CD4-positive, alpha-beta memory T cell (primary cell): ENCODE data around the gene LHX2. TPM values are rescaled to one million over a fixed set of nuclear protein-coding genes. Genes with fewer than 3 reads are reported as not detected.

Experiments used
- CTCF ChIA-PET: fragments of 350-600 bp; sonication (Branson Sonifier 250); formaldehyde crosslinking; loops from one replicate; lab custom pipeline; 2021; ENCODE audit warnings: inconsistent platforms; ENCODE audit not compliant: partially characterized antibody; lab: Charles Lee
- POLR2A ChIA-PET: fragments of 350-600 bp; sonication (Branson Sonifier 250); formaldehyde crosslinking; loops from one replicate; lab custom pipeline; 2021; ENCODE audit not compliant: partially characterized antibody; lab: Charles Lee
- DNase-seq, 5 donors: peaks; one replicate each; pipeline versions ENCODE4 v3.0.0 to v3.0.0-alpha.2; 2020 to 2022; ENCODE audit warnings: mixed read lengths in 1 of 5
- H3K27ac ChIP-seq: one replicate; pipeline ENCODE4 v1.7.0; 2013; ENCODE audit warnings: low read depth, low read length
- H3K27me3 ChIP-seq: 2 replicates; pipeline ENCODE4 v1.7.0; 2013; ENCODE audit warnings: mild to moderate bottlenecking, low read length, moderate library complexity; ENCODE audit not compliant: insufficient read depth
- H3K36me3 ChIP-seq: 2 replicates; pipeline ENCODE4 v1.7.0; 2013; ENCODE audit warnings: mild to moderate bottlenecking, low read length, moderate library complexity; ENCODE audit not compliant: insufficient read depth
- H3K4me1 ChIP-seq: 2 replicates; pipeline ENCODE4 v1.7.0; 2013; ENCODE audit warnings: mild to moderate bottlenecking, low read length, moderate library complexity; ENCODE audit not compliant: insufficient read depth
- H3K4me3 ChIP-seq, 2 donors: one replicate each; pipeline ENCODE4 v1.7.0; 2013; ENCODE audit warnings: low read length in 2 of 2, mild to moderate bottlenecking in 1 of 2
- H3K9me3 ChIP-seq, 2 donors: one replicate each; pipeline ENCODE4 v1.7.0; 2013; ENCODE audit warnings: low read length in 2 of 2, control low read depth in 1 of 2; ENCODE audit not compliant: control insufficient read depth in 1 of 2
- H3K27ac Mint-ChIP-seq, 7 donors: one replicate each; pipeline ENCODE4 v1.8.0; 2020 to 2021; ENCODE audit warnings: mixed read lengths in 7 of 7, mild to moderate bottlenecking in 6 of 7, inconsistent platforms in 3 of 7, moderate library complexity in 3 of 7
- H3K27me3 Mint-ChIP-seq, 2 donors: one replicate each; pipeline ENCODE4 v1.8.0; 2020 to 2021; ENCODE audit warnings: mixed read lengths in 2 of 2
- H3K36me3 Mint-ChIP-seq, 2 donors: one replicate each; pipeline ENCODE4 v1.8.0; 2020 to 2021; ENCODE audit warnings: mixed read lengths in 2 of 2, inconsistent platforms in 1 of 2, mild to moderate bottlenecking in 1 of 2
- H3K4me1 Mint-ChIP-seq, 4 donors: one replicate each; pipeline ENCODE4 v1.8.0; 2020 to 2021; ENCODE audit warnings: mixed read lengths in 4 of 4, mild to moderate bottlenecking in 1 of 4
- H3K4me3 Mint-ChIP-seq, 8 donors: one replicate each; pipeline ENCODE4 v1.8.0; 2020 to 2021; ENCODE audit warnings: mixed read lengths in 8 of 8, mild to moderate bottlenecking in 7 of 8, moderate library complexity in 6 of 8, inconsistent platforms in 3 of 8
- H3K9me3 Mint-ChIP-seq, 8 donors: one replicate each; pipeline ENCODE4 v1.8.0; 2020 to 2021; ENCODE audit warnings: mixed read lengths in 8 of 8, mild to moderate bottlenecking in 5 of 8, inconsistent platforms in 3 of 8, moderate library complexity in 1 of 8
- intact Hi-C: fragments of 100-400 bp; cut with micrococcal nuclease; formaldehyde crosslinking; loops from one replicate; pipeline ENCODE4 v1.15.1; 2023
- polyA plus RNA-seq, 2 donors: library from polyadenylated mRNA; unstranded; fragments of 300-500 nt; fragmentation: Illumina TruSeq; gene quantifications; one replicate each; pipeline ENCODE4 v1.2.3, GENCODE V29; 2021
- total RNA-seq, 2 experiments: library from RNA; stranded (reverse); gene quantifications; one replicate each; pipeline ENCODE4 v1.2.3, GENCODE V29; 2021

LHX2 gene
- total and polyA plus RNA-seq, 4 experiments from 2014 or later = not detected

DNA sequence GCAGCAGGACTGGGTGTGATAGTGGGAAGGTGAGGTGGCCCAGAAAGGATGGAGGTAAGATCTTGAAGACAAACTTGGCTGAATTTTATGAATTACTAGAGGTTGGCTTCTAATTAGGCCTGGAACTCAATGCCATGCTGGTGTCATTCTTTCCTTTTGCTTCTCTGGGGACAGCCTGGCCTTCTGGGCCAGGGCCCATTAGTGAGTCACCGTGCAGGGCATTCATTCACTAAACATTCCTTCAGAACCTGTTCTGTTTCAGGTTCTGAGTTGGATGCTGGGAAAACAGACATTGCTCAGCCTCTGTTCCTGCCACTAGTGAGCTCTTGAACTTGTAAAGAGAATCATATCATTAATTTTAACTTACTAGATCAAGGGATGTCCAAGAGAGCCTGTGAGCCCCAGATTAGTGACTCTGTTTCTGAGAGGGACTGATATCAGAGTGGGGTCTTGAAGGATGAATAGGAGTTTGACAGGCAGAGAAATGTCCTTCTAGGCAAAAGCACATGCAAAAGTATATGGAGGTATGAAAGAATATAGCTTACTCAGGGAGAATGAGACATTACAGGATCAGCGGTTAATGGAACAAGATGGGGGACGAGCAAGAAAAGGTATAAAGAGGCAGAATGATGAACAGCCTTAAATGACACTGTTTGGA lies 66.5 kb downstream of the LHX2 start:
- Mint-ChIP-seq H3K4me1 (no peaks in the 10 kb centered on the region), H3K36me3 (no peaks in the 10 kb centered on the region), H3K27ac (no peak overlapping the region), H3K27me3 (peaks cover 13 to 18% of the 10 kb centered on the region in 2 donors), H3K4me3 (no peak overlapping the region), H3K9me3 (no peaks in the 10 kb centered on the region)
- no peak overlapping the region for H3K4me3 ChIP-seq
- POLR2A ChIA-PET = no interaction called here
- H3K27me3 ChIP-seq = no peaks in the 10 kb centered on the region
- intact Hi-C loops = no loop called here
- H3K9me3 ChIP-seq = no peaks in the 10 kb centered on the region
- CTCF ChIA-PET = no interaction called here
- no peak for DNase-seq
- no peaks in the 10 kb centered on the region for H3K4me1 ChIP-seq
- H3K36me3 ChIP-seq = no peaks in the 10 kb centered on the region
- no peak overlapping the region for H3K27ac ChIP-seq

DNA sequence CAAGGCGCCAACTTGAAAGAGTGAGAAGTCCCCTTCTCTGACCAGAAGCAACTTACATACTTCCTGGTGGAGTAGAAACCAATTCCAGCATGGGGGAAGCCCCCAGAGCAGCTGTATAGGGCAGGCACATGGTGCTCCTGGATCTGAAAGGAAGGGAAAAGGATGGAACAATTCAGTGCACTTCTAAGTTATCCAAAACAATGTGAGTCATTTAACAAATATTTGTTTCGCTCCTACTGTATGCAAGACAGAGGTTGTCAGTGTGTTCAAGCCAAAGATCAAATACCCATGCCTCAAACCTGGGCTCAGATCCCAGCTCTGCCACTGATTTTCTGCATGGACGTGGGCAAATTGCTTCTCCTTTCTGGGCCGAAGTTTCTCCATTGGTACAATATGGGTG lies 67.1 kb downstream of the LHX2 start:
- H3K9me3 Mint-ChIP-seq = no peaks in the 10 kb centered on the region
- H3K4me3 ChIP-seq = no peak overlapping the region
- no peaks in the 10 kb centered on the region for H3K4me1 ChIP-seq
- intact Hi-C loops = no loop called here
- no peaks in the 10 kb centered on the region for H3K36me3 ChIP-seq
- ChIA-PET CTCF (no interaction called here), POLR2A (no interaction called here)
- no peak overlapping the region for H3K4me3 Mint-ChIP-seq
- H3K27me3 Mint-ChIP-seq = peaks cover 16 to 18% of the 10 kb centered on the region in 2 donors
- no peaks in the 10 kb centered on the region for H3K4me1 Mint-ChIP-seq
- H3K27ac Mint-ChIP-seq = no peak overlapping the region
- H3K36me3 Mint-ChIP-seq = no peaks in the 10 kb centered on the region
- H3K9me3 ChIP-seq = no peaks in the 10 kb centered on the region
- H3K27ac ChIP-seq = no peak overlapping the region
- no peak for DNase-seq
- H3K27me3 ChIP-seq = no peaks in the 10 kb centered on the region

DNA sequence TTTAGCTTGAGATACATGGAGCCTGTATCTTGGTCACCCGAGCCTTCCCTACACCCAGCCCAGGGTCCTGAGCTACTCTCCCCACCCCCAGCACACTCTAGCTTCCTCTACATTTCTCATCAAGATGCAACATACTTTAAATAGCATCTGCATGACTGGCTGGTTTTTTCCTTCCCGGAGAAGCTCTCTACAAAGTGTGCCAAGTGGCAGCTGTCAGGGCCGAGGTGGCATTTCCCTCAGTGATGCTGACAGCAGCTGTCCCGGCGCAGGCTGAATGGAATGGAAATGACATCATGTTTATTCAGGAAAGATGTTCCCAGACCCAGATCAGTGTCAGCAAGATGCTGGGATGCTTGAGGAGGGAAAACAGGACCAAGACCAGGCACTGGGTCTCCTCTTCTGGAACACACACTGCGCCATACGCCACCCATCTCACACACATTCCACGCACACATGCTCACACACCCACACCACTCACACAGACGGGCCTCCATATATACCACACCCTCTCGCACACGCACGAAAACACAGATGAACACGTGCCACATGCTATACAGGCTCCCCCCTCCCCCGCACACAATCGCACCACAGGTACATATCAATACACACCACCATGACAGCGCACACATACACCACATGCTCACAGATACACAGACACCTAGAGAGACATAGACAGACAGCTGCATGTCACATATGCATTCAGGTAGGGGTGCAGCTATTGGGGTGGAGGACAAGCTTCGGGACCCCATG lies 67.8 kb downstream of the LHX2 start:
- intact Hi-C loops = no loop called here
- Mint-ChIP-seq H3K27ac (no peak overlapping the region), H3K9me3 (no peaks in the 10 kb centered on the region), H3K4me3 (no peak overlapping the region), H3K36me3 (no peaks in the 10 kb centered on the region), H3K4me1 (no peaks in the 10 kb centered on the region), H3K27me3 (peaks cover 14 to 18% of the 10 kb centered on the region in 2 donors)
- H3K4me1 ChIP-seq = no peaks in the 10 kb centered on the region
- no peaks in the 10 kb centered on the region for H3K27me3 ChIP-seq
- H3K27ac ChIP-seq = no peak overlapping the region
- no peaks in the 10 kb centered on the region for H3K9me3 ChIP-seq
- POLR2A ChIA-PET = no interaction called here
- no peak for DNase-seq
- CTCF ChIA-PET = no interaction called here
- no peaks in the 10 kb centered on the region for H3K36me3 ChIP-seq
- H3K4me3 ChIP-seq = no peak overlapping the region

DNA sequence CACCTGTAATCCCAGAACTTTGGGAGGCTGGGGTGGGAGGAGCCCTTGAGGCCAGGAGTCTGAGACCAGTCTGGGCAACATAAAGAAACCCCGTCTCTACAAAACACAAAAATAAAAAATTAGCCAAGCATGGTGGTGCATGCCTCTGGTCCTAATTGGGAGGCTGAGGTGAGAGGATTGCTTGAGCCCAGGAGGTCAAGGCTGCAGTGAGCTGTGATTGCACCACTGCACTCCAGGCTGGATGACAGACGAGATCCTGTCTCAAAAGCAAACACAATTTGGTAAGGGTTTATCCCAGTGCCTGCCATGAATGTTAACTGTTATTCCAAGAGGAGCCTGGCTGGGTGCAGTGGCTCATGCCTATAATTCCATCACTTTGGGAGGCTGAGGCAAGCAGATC lies 71.1 kb downstream of the LHX2 start:
- no peak overlapping the region for H3K4me3 Mint-ChIP-seq
- no peaks in the 10 kb centered on the region for H3K9me3 ChIP-seq

More for the DNA sequence above, 71.1 kb downstream of the LHX2 start:
- no peaks in the 10 kb centered on the region for H3K27me3 ChIP-seq
- Mint-ChIP-seq H3K4me1 (no peaks in the 10 kb centered on the region), H3K27me3 (peaks cover 9 to 13% of the 10 kb centered on the region in 2 donors), H3K9me3 (peaks cover 5 to 24% (median 15%) of the 10 kb centered on the region in 8 donors), H3K36me3 (no peaks in the 10 kb centered on the region), H3K27ac (no peak overlapping the region)
- H3K4me3 ChIP-seq = no peak overlapping the region
- H3K36me3 ChIP-seq = no peaks in the 10 kb centered on the region
- ChIA-PET CTCF (no interaction called here), POLR2A (no interaction called here)
- DNase-seq = no peak
- intact Hi-C loops = no loop called here
- no peak overlapping the region for H3K27ac ChIP-seq
- no peaks in the 10 kb centered on the region for H3K4me1 ChIP-seq

Other genes starting within 250 kb of the LHX2 start
- 10 to 100 TPM; 14.2 TPM for gene DENND1A, start 81.6 kb upstream of the LHX2 start, total RNA-seq
- gene DENND1A, start 81.6 kb upstream of the LHX2 start, polyA plus RNA-seq = 1 to 10 TPM; 1.4 to 5.6 TPM
- 10 to 100 TPM in 1 of 2 experiments, 1 to 10 TPM in 1; 9.9 to 11.7 TPM for gene NEK6, start 246.2 kb downstream of the LHX2 start, total RNA-seq
- gene NEK6, start 246.2 kb downstream of the LHX2 start, polyA plus RNA-seq = 1 to 10 TPM; 3.8 to 7.1 TPM